ENCODE results near the gene CCNE1. TPM values are rescaled to one million over a fixed set of nuclear protein-coding genes. Genes with fewer than 3 reads are reported as not detected.

Gene CCNE1
- total RNA-seq, 1 donor from 2014 or later = 39.6 TPM

- H3K9me3 Mint-ChIP-seq = no peaks in the 10 kb centered on the region
- peak; percentile 93 for DNase-seq (ENCODE audit: low spot score)
- H3K27ac Mint-ChIP-seq = peak overlapping the region; percentile 80
- intact Hi-C loops (cut with micrococcal nuclease) = loop anchor here (1.0 to 10.0 kb wide), 4 partner anchors 8 to 240 kb away; partner anchors contain the start of genes CCNE1, POP4 and URI1
- H3K27me3 Mint-ChIP-seq (ENCODE audit: low read depth) = peaks cover 9% of the 10 kb centered on the region
- no peaks in the 10 kb centered on the region for H3K36me3 Mint-ChIP-seq (ENCODE audit: low read depth)
- H3K4me3 Mint-ChIP-seq (ENCODE audit: low read depth) = peak overlapping the region; percentile 88
- peaks cover 11% of the 10 kb centered on the region for H3K4me1 Mint-ChIP-seq (ENCODE audit: low read depth)
Measured at GRCh38 chr19:29844891-29845573, 33.2 kb downstream of the CCNE1 start.

DNA sequence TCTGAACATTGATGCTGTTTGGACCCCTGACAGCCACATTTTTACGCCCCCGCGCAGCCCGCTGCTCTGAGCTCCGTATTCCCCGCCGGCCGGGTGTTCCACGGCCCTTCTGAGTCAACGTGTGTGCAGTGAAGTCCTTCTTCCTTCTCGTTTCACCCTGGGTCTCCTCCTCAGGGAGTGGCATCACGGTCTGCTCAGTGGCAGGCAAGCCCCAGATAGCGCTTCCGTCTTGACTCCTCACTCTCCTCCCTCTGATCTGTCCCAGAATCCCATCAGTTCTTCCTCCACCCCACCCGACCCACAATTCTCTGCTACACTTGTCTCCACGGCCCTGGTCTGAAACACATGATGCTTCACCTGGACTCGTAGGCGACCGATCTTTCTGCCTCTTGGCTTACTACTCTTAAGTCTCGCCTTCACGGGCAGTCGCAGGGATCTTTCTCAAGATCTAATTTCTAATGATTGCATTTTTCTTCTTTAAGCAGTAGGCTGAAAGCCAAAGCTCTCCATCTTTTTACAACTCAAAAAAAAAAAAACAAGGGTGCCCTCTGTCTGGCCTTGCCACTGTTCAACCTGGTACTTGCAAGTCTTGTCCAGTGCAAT lies 33.9 kb downstream of the CCNE1 start:
- Mint-ChIP-seq H3K4me3 (ENCODE audit: low read depth) (peak overlapping the region; percentile 88), H3K27ac (peak overlapping the region; percentile 80), H3K36me3 (ENCODE audit: low read depth) (no peaks in the 10 kb centered on the region), H3K27me3 (ENCODE audit: low read depth) (peaks cover 9% of the 10 kb centered on the region), H3K4me1 (ENCODE audit: low read depth) (peaks cover 11% of the 10 kb centered on the region), H3K9me3 (no peaks in the 10 kb centered on the region)
- intact Hi-C loops (cut with micrococcal nuclease) = loop anchor here (1.0 to 10.0 kb wide), 3 partner anchors 8 to 241 kb away; partner anchors contain the start of genes CCNE1 and POP4
- no peak for DNase-seq (ENCODE audit: low spot score)

DNA sequence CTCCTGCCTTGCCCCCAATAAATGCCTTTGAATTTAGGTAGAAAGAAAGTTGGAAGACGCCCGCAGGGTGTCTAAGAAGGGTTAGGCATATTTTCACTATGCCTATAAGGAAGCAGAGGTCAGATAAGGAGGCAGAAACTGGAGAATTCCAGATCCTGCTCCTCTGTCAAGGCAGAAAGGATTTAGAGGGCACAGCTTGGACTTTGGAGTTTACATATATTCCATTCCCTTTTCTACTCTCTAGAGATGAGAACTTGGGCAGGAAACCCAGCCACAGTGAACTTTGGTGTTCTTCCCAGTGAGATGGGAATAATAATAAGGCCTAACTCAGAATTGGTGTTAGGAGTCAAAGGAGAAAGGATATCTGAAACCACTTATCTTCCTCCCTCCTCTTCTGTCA lies 37.4 kb downstream of the CCNE1 start:
- intact Hi-C loops (cut with micrococcal nuclease) = loop anchor here (10.0 kb wide), 1 partner anchor 244 kb away; the partner anchor contains the start of gene POP4
- Mint-ChIP-seq H3K4me3 (ENCODE audit: low read depth) (no peak overlapping the region), H3K27me3 (ENCODE audit: low read depth) (peaks cover 9% of the 10 kb centered on the region), H3K36me3 (ENCODE audit: low read depth) (no peaks in the 10 kb centered on the region), H3K9me3 (no peaks in the 10 kb centered on the region), H3K27ac (no peak overlapping the region), H3K4me1 (ENCODE audit: low read depth) (peaks cover 25% of the 10 kb centered on the region)
- DNase-seq (ENCODE audit: low spot score) = no peak

DNA sequence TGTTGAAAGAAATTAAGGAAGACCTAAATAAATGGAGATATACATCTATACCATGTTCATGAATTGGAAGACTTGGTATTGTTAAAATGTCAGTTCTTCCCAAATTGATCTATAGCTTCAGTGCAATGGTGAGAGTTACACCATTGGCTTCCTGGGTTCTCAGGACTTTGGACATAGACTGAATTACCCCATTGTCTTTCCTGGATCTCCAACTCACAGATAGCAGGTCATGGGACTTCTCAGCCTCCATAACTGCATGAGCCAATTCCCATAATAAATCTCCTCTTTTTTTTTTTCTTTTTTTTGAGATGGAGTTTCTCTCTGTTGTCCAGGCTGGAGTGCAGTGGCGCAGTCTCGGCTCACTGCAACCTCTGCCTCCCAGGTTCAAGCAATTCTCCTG lies 38.7 kb downstream of the CCNE1 start:
- no peaks in the 10 kb centered on the region for H3K36me3 Mint-ChIP-seq (ENCODE audit: low read depth)
- H3K9me3 Mint-ChIP-seq = no peaks in the 10 kb centered on the region
- H3K4me3 Mint-ChIP-seq (ENCODE audit: low read depth) = no peak overlapping the region

DNA sequence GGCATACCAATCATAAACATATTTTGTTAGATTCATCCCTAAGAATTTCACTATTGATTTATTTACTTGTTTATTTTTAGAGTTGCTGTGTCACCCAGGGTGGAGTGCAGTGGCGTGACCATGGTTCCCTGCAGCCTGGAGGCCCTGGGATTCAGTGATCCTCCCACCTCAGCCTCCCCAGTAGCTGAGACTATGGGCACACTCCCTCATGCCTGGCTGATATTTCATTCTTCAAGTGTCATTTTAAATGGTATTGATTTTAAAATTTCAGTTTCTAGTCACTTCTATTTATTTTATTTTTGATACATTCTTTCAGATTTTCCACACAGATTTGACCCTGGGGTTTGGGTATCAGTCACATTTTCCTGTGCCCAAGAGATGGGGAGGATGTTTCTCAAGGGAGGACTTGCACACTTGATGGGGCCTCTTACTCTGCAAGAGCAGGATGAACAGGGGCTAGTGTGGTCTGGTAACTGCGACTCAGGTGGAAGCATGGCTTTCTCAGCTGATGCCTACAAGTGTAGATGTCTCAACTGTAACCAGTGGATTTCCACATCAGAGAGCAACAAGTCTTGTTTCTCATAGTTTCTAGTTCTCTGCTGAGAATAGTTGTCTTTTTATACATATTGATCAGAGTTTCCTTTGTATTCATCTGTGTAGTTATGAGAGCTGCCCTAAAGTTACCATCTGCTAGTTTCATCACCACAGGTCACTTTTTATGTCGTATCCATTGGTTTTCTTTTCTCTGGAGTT lies 40.2 kb downstream of the CCNE1 start:
- DNase-seq (ENCODE audit: low spot score) = no peak
- Mint-ChIP-seq H3K4me1 (ENCODE audit: low read depth) (peaks cover 16% of the 10 kb centered on the region), H3K36me3 (ENCODE audit: low read depth) (no peaks in the 10 kb centered on the region), H3K4me3 (ENCODE audit: low read depth) (no peak overlapping the region), H3K9me3 (no peaks in the 10 kb centered on the region), H3K27me3 (ENCODE audit: low read depth) (peaks cover 6% of the 10 kb centered on the region), H3K27ac (peak overlapping the region; percentile 67)
- intact Hi-C loops (cut with micrococcal nuclease) = no loop called here

More for the DNA sequence above, 38.7 kb downstream of the CCNE1 start:
- intact Hi-C loops (cut with micrococcal nuclease) = no loop called here
- DNase-seq (ENCODE audit: low spot score) = no peak
- peaks cover 23% of the 10 kb centered on the region for H3K4me1 Mint-ChIP-seq (ENCODE audit: low read depth)
- peaks cover 9% of the 10 kb centered on the region for H3K27me3 Mint-ChIP-seq (ENCODE audit: low read depth)
- H3K27ac Mint-ChIP-seq = no peak overlapping the region

DNA sequence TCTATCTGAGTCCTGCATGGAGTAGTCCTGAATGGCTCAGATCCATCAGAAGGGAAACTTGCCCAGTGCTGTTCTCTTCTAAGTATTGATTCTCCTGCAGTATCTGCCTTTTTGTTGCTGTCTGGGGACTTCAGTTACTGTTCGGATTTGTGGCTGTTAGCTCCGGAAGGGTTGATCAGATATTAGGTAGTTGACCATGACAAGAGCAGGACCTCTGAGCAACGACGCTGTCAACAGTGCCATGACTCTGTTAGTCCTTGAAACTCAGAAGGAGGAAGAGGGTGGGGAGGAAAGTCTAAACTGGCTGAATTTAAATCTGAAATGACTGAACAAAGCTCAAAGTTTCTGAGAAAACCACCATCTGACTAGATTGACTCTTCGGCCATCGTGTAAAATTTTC lies 42.2 kb downstream of the CCNE1 start:
- Mint-ChIP-seq H3K4me1 (ENCODE audit: low read depth) (peaks cover 16% of the 10 kb centered on the region), H3K27ac (no peak overlapping the region), H3K4me3 (ENCODE audit: low read depth) (no peak overlapping the region), H3K36me3 (ENCODE audit: low read depth) (no peaks in the 10 kb centered on the region), H3K9me3 (no peaks in the 10 kb centered on the region), H3K27me3 (ENCODE audit: low read depth) (no peaks in the 10 kb centered on the region)
- DNase-seq (ENCODE audit: low spot score) = no peak
- intact Hi-C loops (cut with micrococcal nuclease) = no loop called here

GRCh38 chr19:29855087-29855486 lies 43.3 kb downstream of the CCNE1 start:
- H3K4me3 Mint-ChIP-seq (ENCODE audit: low read depth) = no peak overlapping the region
- no peaks in the 10 kb centered on the region for H3K9me3 Mint-ChIP-seq
- intact Hi-C loops (cut with micrococcal nuclease) = no loop called here
- H3K27ac Mint-ChIP-seq = no peak overlapping the region
- DNase-seq (ENCODE audit: low spot score) = no peak
- no peaks in the 10 kb centered on the region for H3K27me3 Mint-ChIP-seq (ENCODE audit: low read depth)
- no peaks in the 10 kb centered on the region for H3K36me3 Mint-ChIP-seq (ENCODE audit: low read depth)
- H3K4me1 Mint-ChIP-seq (ENCODE audit: low read depth) = peaks cover 16% of the 10 kb centered on the region

DNA sequence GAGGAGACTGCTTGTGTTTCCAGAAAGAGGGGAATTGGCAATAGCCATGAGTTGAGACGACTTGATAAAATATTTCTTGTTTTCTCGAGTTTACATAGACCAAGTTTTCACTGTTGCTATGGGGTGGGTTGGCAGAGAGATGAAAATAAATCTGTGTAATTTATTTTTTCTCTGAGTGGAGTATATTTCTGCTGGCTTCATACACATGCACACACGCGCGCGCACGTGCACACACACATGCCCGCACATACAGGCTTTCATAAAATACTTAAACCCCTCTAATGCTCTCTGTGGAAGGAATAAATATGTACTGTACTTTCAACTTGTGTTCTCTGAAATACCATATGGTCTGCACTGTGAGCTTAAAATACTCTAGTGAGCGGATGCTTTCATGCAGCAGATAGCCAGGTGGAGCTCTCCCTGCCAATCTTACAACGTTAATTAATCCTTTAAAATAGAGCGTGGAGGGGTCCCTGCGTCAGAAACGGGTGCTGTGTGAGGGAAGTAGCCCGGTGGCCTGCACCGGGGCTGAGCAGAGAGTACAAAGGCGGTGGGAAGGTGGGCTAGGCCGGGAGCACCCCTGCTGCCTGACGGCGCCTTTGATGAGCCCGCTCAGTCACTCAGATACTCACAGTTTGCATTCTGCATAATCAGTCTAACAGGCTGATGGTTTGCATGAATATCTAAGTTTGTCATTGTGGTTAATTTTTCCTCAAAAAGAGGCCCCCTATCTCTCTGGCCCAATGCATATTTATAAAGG lies 44.1 kb downstream of the CCNE1 start:
- no peaks in the 10 kb centered on the region for H3K36me3 Mint-ChIP-seq (ENCODE audit: low read depth)
- no peak overlapping the region for H3K4me3 Mint-ChIP-seq (ENCODE audit: low read depth)
- intact Hi-C loops (cut with micrococcal nuclease) = no loop called here
- DNase-seq (ENCODE audit: low spot score) = no peak
- H3K27ac Mint-ChIP-seq = no peak overlapping the region
- H3K9me3 Mint-ChIP-seq = no peaks in the 10 kb centered on the region
- no peaks in the 10 kb centered on the region for H3K27me3 Mint-ChIP-seq (ENCODE audit: low read depth)
- H3K4me1 Mint-ChIP-seq (ENCODE audit: low read depth) = peaks cover 19% of the 10 kb centered on the region

- peaks cover 5% of the 10 kb centered on the region for H3K4me1 Mint-ChIP-seq (ENCODE audit: low read depth)
- H3K27me3 Mint-ChIP-seq (ENCODE audit: low read depth) = peaks cover 8% of the 10 kb centered on the region
- no peak overlapping the region for H3K27ac Mint-ChIP-seq
- intact Hi-C loops (cut with micrococcal nuclease) = no loop called here
- no peaks in the 10 kb centered on the region for H3K36me3 Mint-ChIP-seq (ENCODE audit: low read depth)
- DNase-seq (ENCODE audit: low spot score) = peak; percentile 27
- no peaks in the 10 kb centered on the region for H3K9me3 Mint-ChIP-seq
- H3K4me3 Mint-ChIP-seq (ENCODE audit: low read depth) = no peak overlapping the region
Measured at GRCh38 chr19:29858000-29858596, 46.3 kb downstream of the CCNE1 start.

DNA sequence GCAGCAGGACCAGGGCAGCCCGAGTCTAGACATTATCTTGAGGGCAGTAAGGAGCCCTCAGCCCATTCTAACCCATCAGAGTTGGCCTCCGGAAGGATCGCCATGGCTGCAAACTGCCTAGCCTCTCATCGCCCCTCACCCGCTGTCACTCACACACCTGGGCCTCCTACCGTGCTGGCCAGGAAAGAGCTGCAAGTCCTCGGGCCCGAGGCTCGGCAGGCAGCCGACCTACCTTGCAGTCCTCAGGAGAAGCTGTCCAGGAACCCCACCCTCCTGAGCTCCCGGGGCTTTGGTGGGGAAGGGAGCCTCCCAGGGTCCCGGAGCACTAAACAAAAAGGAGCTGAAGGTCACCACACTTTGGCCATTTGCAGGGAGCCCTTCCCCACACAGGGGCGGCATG lies 46.8 kb downstream of the CCNE1 start:
- Mint-ChIP-seq H3K9me3 (no peaks in the 10 kb centered on the region), H3K4me1 (ENCODE audit: low read depth) (peaks cover 4% of the 10 kb centered on the region), H3K36me3 (ENCODE audit: low read depth) (no peaks in the 10 kb centered on the region), H3K27me3 (ENCODE audit: low read depth) (peaks cover 9% of the 10 kb centered on the region), H3K4me3 (ENCODE audit: low read depth) (no peak overlapping the region), H3K27ac (no peak overlapping the region)
- intact Hi-C loops (cut with micrococcal nuclease) = no loop called here
- DNase-seq (ENCODE audit: low spot score) = no peak

DNA sequence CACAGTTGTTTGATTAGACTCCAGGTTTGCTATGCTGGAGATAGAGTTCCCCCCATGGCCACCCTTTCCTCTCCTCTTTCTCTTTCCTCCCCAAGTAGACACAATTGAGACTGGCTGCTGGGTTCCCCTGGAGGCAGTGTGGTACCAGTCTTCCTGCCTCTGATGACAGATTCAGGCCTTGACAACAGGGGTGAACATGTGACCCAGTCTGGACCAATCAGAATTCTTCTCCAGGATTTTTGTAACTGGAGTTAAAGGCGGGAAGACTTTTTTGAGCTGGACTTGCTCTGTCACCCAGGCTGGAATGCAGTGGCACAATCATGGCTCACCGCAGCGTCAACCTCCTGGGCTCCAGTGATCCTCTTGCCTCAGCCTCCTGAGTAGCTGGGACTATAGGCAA lies 48.7 kb downstream of the CCNE1 start:
- Mint-ChIP-seq H3K4me1 (ENCODE audit: low read depth) (peaks cover 2% of the 10 kb centered on the region), H3K27me3 (ENCODE audit: low read depth) (peaks cover 22% of the 10 kb centered on the region), H3K9me3 (no peaks in the 10 kb centered on the region), H3K36me3 (ENCODE audit: low read depth) (no peaks in the 10 kb centered on the region), H3K27ac (no peak overlapping the region), H3K4me3 (ENCODE audit: low read depth) (no peak overlapping the region)
- intact Hi-C loops (cut with micrococcal nuclease) = no loop called here
- DNase-seq (ENCODE audit: low spot score) = no peak

- intact Hi-C loops (cut with micrococcal nuclease) = no loop called here
- Mint-ChIP-seq H3K27ac (no peak overlapping the region), H3K4me1 (ENCODE audit: low read depth) (peaks cover 2% of the 10 kb centered on the region), H3K9me3 (peaks cover 4% of the 10 kb centered on the region), H3K36me3 (ENCODE audit: low read depth) (no peaks in the 10 kb centered on the region), H3K4me3 (ENCODE audit: low read depth) (no peak overlapping the region), H3K27me3 (ENCODE audit: low read depth) (peaks cover 22% of the 10 kb centered on the region)
- no peak for DNase-seq (ENCODE audit: low spot score)
Measured at GRCh38 chr19:29861574-29861973, 49.8 kb downstream of the CCNE1 start.

All from activated T-helper 2 cell treated with anti-CD3 and anti-CD28 coated beads, Interferon-gamma antibody, Interleukin-2, Interleukin-4, amounts not matched to agents 10 μg/mL and 5 μg/mL and 100 μg/mL, durations not matched to agents 14 hours and 24 hours and 36 hours (primary cell).